Stimulated activated CD4-positive, alpha-beta T cell treated with anti-CD3 and anti-CD28 coated beads, Interleukin-15, amount 100 ng/mL, for 48 hours (primary cell): ENCODE data around the gene RAPGEF5.
"Not testable (repeated sequence)": the region's sequence is repeated elsewhere in the genome, so short reads cannot be mapped to it uniquely, and the experiment has no call there.

Experiments used
- DNase-seq, 2 donors: peaks; one replicate each; pipeline ENCODE4 v3.0.0-alpha.2; 2020; ENCODE audit warnings: low read depth in 2 of 2

The RAPGEF5 gene

GRCh38 chr7:22121702-22122474 lies 235.1 kb downstream of the RAPGEF5 start:
- DNase-seq: no peak

GRCh38 chr7:22120391-22121053 lies 236.4 kb downstream of the RAPGEF5 start:
- DNase-seq: no peak

DNA sequence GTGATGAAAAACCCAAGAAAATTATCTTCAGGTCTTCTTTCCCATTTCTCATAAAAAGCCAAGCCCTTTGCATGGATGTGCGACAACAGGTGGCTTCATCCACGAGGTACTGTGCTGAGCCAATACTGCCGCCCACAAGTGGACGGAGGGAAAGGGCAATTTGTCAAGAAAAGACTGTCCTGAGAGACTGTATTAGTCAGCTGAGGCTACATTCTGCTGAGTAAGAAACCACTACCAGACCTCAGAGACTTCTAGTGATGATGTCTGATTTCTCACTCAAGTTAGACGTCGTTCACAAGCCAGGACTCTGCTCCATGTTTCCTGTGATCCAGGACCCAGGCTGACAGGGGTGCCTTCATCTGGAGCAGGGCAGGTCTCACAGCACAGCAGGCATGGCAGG lies 239.7 kb downstream of the RAPGEF5 start:
- DNase-seq: no peak

DNA sequence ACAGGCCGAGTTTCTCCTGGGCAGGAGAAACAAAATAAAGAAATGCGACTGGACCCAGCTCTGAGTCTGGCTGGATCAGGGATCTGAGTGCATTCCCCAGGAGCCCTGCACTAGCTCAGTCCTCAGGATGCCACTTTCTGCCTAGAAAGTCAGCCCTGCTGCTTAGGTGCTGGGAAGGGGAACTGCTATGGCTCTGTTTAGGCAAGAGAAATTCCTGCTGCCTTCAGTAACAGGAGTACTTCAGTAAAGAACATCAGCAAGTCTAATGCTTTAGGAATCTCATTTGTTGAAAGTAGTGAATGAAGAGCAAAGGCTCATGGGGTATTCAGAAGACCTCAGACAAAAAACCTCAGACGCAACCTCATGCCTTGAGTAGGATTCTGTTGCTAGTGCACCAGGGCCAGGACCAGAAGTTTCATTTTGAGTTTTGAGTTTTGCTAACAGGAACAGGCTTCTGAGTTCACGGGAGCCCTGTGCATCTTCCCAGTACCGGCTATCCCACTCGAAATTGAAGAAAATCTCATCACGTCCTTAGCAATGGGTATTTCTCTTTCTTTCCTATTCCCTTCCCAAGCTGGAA lies 240.4 kb downstream of the RAPGEF5 start:
- DNase-seq: no peak

DNA sequence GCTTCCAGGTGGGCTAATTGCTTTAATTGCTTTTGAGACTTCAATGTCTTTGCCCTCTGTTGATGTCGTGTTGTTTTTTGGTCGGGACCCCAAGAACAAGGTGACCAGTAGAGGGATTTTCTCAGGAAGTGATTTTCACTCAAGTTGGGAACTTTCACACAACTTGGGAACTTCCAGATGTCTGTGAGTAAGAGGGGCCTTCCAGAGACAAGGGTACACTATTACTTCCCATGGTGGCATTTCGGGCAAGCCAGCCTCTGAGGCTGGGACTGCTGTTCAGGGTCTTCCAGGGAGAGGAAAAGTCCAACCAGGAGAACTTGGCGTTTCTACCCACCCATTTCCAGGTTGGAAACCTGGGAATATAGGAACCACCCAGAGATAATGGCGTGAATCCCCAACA lies 241.3 kb downstream of the RAPGEF5 start:
- no peak for DNase-seq

GRCh38 chr7:22114440-22114981 lies 242.4 kb downstream of the RAPGEF5 start:
- no peak for DNase-seq

DNA sequence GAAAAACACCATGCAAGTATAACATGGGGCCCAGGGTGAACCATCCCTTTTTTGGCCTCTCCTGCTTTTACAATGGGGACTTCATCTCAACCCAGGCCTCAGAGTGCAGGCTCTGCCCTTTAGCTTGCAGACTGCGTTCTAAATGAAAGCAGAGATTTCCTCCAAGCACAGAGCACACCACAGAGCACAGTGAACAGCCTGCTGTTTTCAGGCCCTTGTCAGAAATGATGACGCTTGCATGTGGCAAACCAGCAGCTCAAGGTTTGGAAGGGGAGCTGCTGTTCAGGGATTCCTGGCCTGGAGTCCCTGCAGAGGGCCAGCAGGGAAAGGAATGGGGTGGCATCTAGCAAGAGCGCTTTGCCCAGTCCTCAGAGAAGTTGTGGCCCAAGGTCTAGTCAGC lies 243.9 kb downstream of the RAPGEF5 start:
- no peak for DNase-seq

GRCh38 chr7:22111661-22112060 lies 245.3 kb downstream of the RAPGEF5 start:
- no peak for DNase-seq

DNA sequence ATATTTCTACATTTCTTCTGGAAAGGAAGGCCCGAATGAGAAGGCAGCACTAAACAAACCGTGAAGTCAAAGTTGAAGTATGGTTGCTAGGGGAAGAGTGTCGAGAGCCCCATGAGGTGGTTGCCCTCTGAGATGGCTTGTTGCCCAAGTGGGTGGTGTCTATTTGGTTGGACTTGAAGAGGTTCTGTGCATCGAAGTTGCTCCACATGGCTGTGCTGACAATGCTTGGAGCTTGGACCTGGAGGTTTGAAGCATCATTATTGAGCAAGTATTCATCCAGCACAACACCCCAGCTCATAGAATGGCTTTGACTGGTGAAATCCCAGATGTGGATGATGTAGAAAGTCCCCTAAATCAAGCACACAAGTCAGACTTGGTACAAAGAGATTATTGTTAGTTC lies 246.1 kb downstream of the RAPGEF5 start:
- no peak for DNase-seq

- DNase-seq: peak; percentile 15 to 43
Observed at GRCh38 chr7:22110227-22110839, 246.6 kb downstream of the RAPGEF5 start.

DNA sequence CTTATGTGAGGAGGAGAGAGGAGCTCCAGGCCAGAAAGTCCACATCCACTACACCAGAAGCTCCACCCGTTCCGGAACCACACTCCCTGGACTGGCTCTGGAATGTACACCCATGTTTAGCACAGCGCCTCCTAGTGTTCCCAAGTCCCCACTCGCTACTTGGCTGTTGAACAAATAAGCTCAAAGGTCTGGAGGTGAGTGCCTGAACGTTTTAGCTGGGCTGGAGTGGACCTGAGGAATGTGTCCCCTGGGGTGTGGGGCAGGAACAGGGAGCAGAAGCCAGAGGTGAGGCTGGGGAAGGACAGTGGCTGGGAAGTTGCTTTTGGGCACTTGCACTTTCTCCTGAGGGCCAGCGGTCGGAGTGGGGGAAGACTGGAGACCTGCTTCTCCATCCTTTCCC lies 247.2 kb downstream of the RAPGEF5 start:
- no peak for DNase-seq

- DNase-seq: no peak
Observed at GRCh38 chr7:22108151-22108845, 248.7 kb downstream of the RAPGEF5 start.

DNA sequence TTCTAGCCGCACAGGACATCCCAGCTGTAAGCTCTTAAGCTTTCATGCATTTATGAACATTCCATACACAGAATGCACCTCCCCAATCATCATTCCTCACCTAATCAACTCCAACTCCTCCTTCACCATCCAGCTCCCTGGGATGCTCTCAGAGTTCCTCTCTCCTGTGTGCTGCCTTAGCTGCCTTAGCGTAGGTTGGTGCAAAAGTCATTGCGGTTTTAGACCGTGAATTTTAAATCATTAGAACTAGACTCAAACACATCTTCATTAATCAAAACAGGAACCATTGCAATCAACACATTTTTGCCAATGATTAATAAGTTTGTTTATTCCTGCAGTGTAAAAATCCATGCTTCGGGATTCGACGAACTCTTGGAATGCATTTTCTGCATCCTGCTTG lies 251.4 kb downstream of the RAPGEF5 start:
- DNase-seq: no peak

GRCh38 chr7:22094413-22095342 lies 262.3 kb downstream of the RAPGEF5 start:
- DNase-seq: no peak

GRCh38 chr7:22093936-22094335 lies 263.0 kb downstream of the RAPGEF5 start:
- no peak for DNase-seq

GRCh38 chr7:22093001-22093400 lies 264.0 kb downstream of the RAPGEF5 start:
- no peak for DNase-seq

- DNase-seq: not testable (repeated sequence)
Observed at GRCh38 chr7:22090958-22091525, 265.9 kb downstream of the RAPGEF5 start.

DNA sequence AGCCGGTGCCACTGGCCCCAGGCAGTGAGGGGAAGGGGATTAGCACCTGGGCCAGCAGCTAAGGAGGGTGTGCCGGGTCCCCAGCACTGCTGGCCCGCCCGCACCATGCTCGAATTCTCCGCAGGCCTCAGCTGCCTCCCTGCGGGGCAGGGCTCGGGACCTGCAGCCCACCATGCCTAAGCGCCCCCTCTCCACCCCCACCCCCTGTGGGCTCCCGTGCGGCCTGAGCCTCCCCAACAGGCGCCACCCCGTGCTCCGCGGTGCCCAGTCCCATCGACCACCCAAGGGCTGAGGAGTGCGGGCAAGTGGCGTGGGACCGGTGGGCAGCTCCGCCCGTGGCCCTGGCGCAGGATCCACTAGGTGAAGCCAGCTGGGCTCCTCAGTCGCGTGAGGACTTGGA lies 266.4 kb downstream of the RAPGEF5 start:
- no peak for DNase-seq

DNA sequence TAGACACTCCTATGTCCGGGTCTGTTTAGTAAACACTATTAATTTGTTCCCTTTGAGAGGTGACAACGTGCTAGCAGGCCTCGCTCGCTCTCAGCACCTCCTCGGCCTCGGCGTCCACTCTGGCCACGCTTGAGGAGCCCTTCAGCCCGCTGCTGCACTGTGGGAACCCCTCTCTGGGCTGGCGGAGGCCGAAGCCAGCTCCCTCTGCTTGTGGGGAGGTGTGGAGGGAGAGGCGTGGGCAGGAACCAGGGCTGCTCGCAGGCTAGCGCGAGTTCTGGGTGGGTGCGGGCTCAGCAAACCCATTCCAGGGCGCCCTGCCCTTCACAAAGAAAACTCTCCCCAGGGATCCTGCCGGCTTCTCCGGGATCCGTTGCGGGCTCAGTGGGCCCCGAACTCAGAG lies 266.8 kb downstream of the RAPGEF5 start:
- no peak for DNase-seq

- DNase-seq: no peak
Observed at GRCh38 chr7:22088827-22089226, 268.1 kb downstream of the RAPGEF5 start.
